ENCODE data around the gene HLA-DMB. TPM values are rescaled to one million over a fixed set of nuclear protein-coding genes. Genes with fewer than 3 reads are reported as not detected.

HLA-DMB gene
- total RNA-seq, 1 experiment from 2014 or later, result 35.9 TPM

- CTCF ChIA-PET, result interaction anchor here (0.6 to 11.8 kb wide), 5 partner anchors 12 to 129 kb away, joined by 3 to 143 read pairs (median 10); partner anchors contain the start of genes HLA-DMA and TAP2
- TF ChIP-seq CTCF (IDR thresholded peaks at IDR 0.05; ENCODE audit: unreplicated experiment), result peak; percentile 56
- Mint-ChIP-seq H3K4me3 (ENCODE audit: low read depth, unreplicated experiment) (peak overlapping the region; percentile 77), H3K36me3 (ENCODE audit: insufficient read depth, unreplicated experiment) (peaks cover 58% of the 10 kb centered on the region), H3K27me3 (ENCODE audit: unreplicated experiment) (no peaks in the 10 kb centered on the region), H3K9me3 (ENCODE audit: low read depth, unreplicated experiment) (no peaks in the 10 kb centered on the region), H3K4me1 (ENCODE audit: low read depth, unreplicated experiment) (peaks cover 41% of the 10 kb centered on the region), H3K27ac (ENCODE audit: unreplicated experiment) (peak overlapping the region; percentile 85)
- no TSS peak for BruUV-seq (replicated peaks)
- intact Hi-C loops (cut with micrococcal nuclease; ENCODE audit: unreplicated experiment), result loop anchor here (1.0 kb wide), 1 partner anchor 14 kb away; the partner anchor contains the start of gene HLA-DMA
- peak; percentile 66 for DNase-seq
These were observed 26.6 kb upstream of the HLA-DMB start for GRCh38 chr6:32967151-32968091.

GRCh38 chr6:32964776-32965175, 23.9 kb upstream of the HLA-DMB start:
- Mint-ChIP-seq H3K27ac (ENCODE audit: unreplicated experiment) (no peak overlapping the region), H3K9me3 (ENCODE audit: low read depth, unreplicated experiment) (no peaks in the 10 kb centered on the region), H3K4me3 (ENCODE audit: low read depth, unreplicated experiment) (no peak overlapping the region), H3K27me3 (ENCODE audit: unreplicated experiment) (no peaks in the 10 kb centered on the region), H3K36me3 (ENCODE audit: insufficient read depth, unreplicated experiment) (peaks cover 32% of the 10 kb centered on the region), H3K4me1 (ENCODE audit: low read depth, unreplicated experiment) (peaks cover 44% of the 10 kb centered on the region)
- no TSS peak for BruUV-seq (replicated peaks)
- no peak for DNase-seq
- CTCF ChIA-PET, result interaction anchor here (0.6 to 4.7 kb wide), 2 partner anchors 9 to 1378 kb away, joined by 4 to 60 read pairs; partner anchors contain the start of gene HLA-DMA
- no peak for TF ChIP-seq CTCF (IDR thresholded peaks at IDR 0.05; ENCODE audit: unreplicated experiment)
- intact Hi-C loops (cut with micrococcal nuclease; ENCODE audit: unreplicated experiment), result no loop called here

GRCh38 chr6:32963866-32964265, 23.0 kb upstream of the HLA-DMB start:
- intact Hi-C loops (cut with micrococcal nuclease; ENCODE audit: unreplicated experiment), result no loop called here
- DNase-seq, result no peak
- H3K9me3 Mint-ChIP-seq (ENCODE audit: low read depth, unreplicated experiment), result no peaks in the 10 kb centered on the region
- H3K27ac Mint-ChIP-seq (ENCODE audit: unreplicated experiment), result no peak overlapping the region
- CTCF ChIA-PET, result no interaction called here
- peaks cover 48% of the 10 kb centered on the region for H3K4me1 Mint-ChIP-seq (ENCODE audit: low read depth, unreplicated experiment)
- H3K36me3 Mint-ChIP-seq (ENCODE audit: insufficient read depth, unreplicated experiment), result peaks cover 23% of the 10 kb centered on the region
- no peaks in the 10 kb centered on the region for H3K27me3 Mint-ChIP-seq (ENCODE audit: unreplicated experiment)
- H3K4me3 Mint-ChIP-seq (ENCODE audit: low read depth, unreplicated experiment), result no peak overlapping the region
- no peak for TF ChIP-seq CTCF (IDR thresholded peaks at IDR 0.05; ENCODE audit: unreplicated experiment)
- BruUV-seq (replicated peaks), result no TSS peak

- no peak for DNase-seq
- no peak overlapping the region for H3K4me3 Mint-ChIP-seq (ENCODE audit: low read depth, unreplicated experiment)
- TF ChIP-seq CTCF (IDR thresholded peaks at IDR 0.05; ENCODE audit: unreplicated experiment), result no peak
- no TSS peak for BruUV-seq (replicated peaks)
- no peaks in the 10 kb centered on the region for H3K9me3 Mint-ChIP-seq (ENCODE audit: low read depth, unreplicated experiment)
- intact Hi-C loops (cut with micrococcal nuclease; ENCODE audit: unreplicated experiment), result no loop called here
- H3K36me3 Mint-ChIP-seq (ENCODE audit: insufficient read depth, unreplicated experiment), result peaks cover 10% of the 10 kb centered on the region
- H3K27me3 Mint-ChIP-seq (ENCODE audit: unreplicated experiment), result no peaks in the 10 kb centered on the region
- CTCF ChIA-PET, result interaction anchor here (1.0 kb wide), 1 partner anchor 9 kb away, joined by 3 read pairs; the partner anchor contains the start of gene HLA-DMA
- no peak overlapping the region for H3K27ac Mint-ChIP-seq (ENCODE audit: unreplicated experiment)
- peaks cover 42% of the 10 kb centered on the region for H3K4me1 Mint-ChIP-seq (ENCODE audit: low read depth, unreplicated experiment)
These were observed 21.5 kb upstream of the HLA-DMB start for GRCh38 chr6:32962213-32962826.

All from Calu3 (cell line).